ENCODE measurements around the gene RNASE4.
"Not testable (repeated sequence)": the region's sequence is repeated elsewhere in the genome, so short reads cannot be mapped to it uniquely, and the experiment has no call there.

The RNASE4 gene

GRCh38 chr14:20733684-20734429, 49.5 kb downstream of the RNASE4 start:
- Histone ChIP-seq H3K27me3 (ENCODE audit: control insufficient read depth, insufficient read depth, low read length) (no peaks in the 10 kb centered on the region), H3K4me1 (no peaks in the 10 kb centered on the region), H3K36me3 (ENCODE audit: control insufficient read depth, insufficient read depth, low read length) (no peaks in the 10 kb centered on the region), H3K4me2 (ENCODE audit: low read length) (no peak overlapping the region), H3K27ac (no peak overlapping the region), H2AFZ (no peak overlapping the region), H3K79me2 (no peaks in the 10 kb centered on the region), H3K9me3 (ENCODE audit: control insufficient read depth, low read length) (no peaks in the 10 kb centered on the region), H3K9ac (no peak overlapping the region), H3K4me3 (ENCODE audit: low read depth, low read length) (no peak overlapping the region)
- TF ChIP-seq CTCF (IDR thresholded peaks at IDR 0.05): no peak

- TF ChIP-seq CTCF (IDR thresholded peaks at IDR 0.05): no peak
- Histone ChIP-seq H3K27me3 (ENCODE audit: control insufficient read depth, insufficient read depth, low read length) (no peaks in the 10 kb centered on the region), H3K9ac (no peak overlapping the region), H3K27ac (no peak overlapping the region), H3K36me3 (ENCODE audit: control insufficient read depth, insufficient read depth, low read length) (no peaks in the 10 kb centered on the region), H3K4me3 (ENCODE audit: low read depth, low read length) (no peak overlapping the region), H3K4me2 (ENCODE audit: low read length) (no peak overlapping the region), H2AFZ (no peak overlapping the region), H3K79me2 (no peaks in the 10 kb centered on the region), H3K9me3 (ENCODE audit: control insufficient read depth, low read length) (no peaks in the 10 kb centered on the region), H3K4me1 (no peaks in the 10 kb centered on the region)
Observed at GRCh38 chr14:20734430-20734806, 50.1 kb downstream of the RNASE4 start.

- H3K4me1 ChIP-seq; H3K36me3 ChIP-seq (ENCODE audit: control insufficient read depth, insufficient read depth, low read length); H3K27ac ChIP-seq; H3K9me3 ChIP-seq (ENCODE audit: control insufficient read depth, low read length); H2AFZ ChIP-seq; H3K79me2 ChIP-seq; H3K9ac ChIP-seq; H3K27me3 ChIP-seq (ENCODE audit: control insufficient read depth, insufficient read depth, low read length); H3K4me3 ChIP-seq (ENCODE audit: low read depth, low read length); H3K4me2 ChIP-seq (ENCODE audit: low read length): not testable (repeated sequence)
Observed at GRCh38 chr14:20738292-20738691, 53.9 kb downstream of the RNASE4 start.

- no peak overlapping the region for H3K4me2 ChIP-seq (ENCODE audit: low read length)
- H3K4me1 ChIP-seq: no peaks in the 10 kb centered on the region
- TF ChIP-seq CTCF (IDR thresholded peaks at IDR 0.05): no peak
- H2AFZ ChIP-seq: no peak overlapping the region
- no peaks in the 10 kb centered on the region for H3K79me2 ChIP-seq
- H3K9me3 ChIP-seq (ENCODE audit: control insufficient read depth, low read length): no peaks in the 10 kb centered on the region
- no peak overlapping the region for H3K27ac ChIP-seq
- H3K27me3 ChIP-seq (ENCODE audit: control insufficient read depth, insufficient read depth, low read length): no peaks in the 10 kb centered on the region
- H3K36me3 ChIP-seq (ENCODE audit: control insufficient read depth, insufficient read depth, low read length): no peaks in the 10 kb centered on the region
- H3K4me3 ChIP-seq (ENCODE audit: low read depth, low read length): no peak overlapping the region
- H3K9ac ChIP-seq: no peak overlapping the region
Observed at GRCh38 chr14:20742132-20742531, 57.8 kb downstream of the RNASE4 start.

- H3K27me3 ChIP-seq (ENCODE audit: control insufficient read depth, insufficient read depth, low read length): no peaks in the 10 kb centered on the region
- no peak overlapping the region for H3K27ac ChIP-seq
- no peak overlapping the region for H3K9ac ChIP-seq
- H3K9me3 ChIP-seq (ENCODE audit: control insufficient read depth, low read length): no peaks in the 10 kb centered on the region
- H3K79me2 ChIP-seq: no peaks in the 10 kb centered on the region
- H3K4me2 ChIP-seq (ENCODE audit: low read length): no peak overlapping the region
- no peak for TF ChIP-seq CTCF (IDR thresholded peaks at IDR 0.05)
- no peaks in the 10 kb centered on the region for H3K36me3 ChIP-seq (ENCODE audit: control insufficient read depth, insufficient read depth, low read length)
- H3K4me1 ChIP-seq: no peaks in the 10 kb centered on the region
- no peak overlapping the region for H3K4me3 ChIP-seq (ENCODE audit: low read depth, low read length)
- no peak overlapping the region for H2AFZ ChIP-seq
Observed at GRCh38 chr14:20743556-20743955, 59.2 kb downstream of the RNASE4 start.

Data from parathyroid adenoma (tissue), 2 donors.